Measurements from ENCODE around the gene HS3ST4. TPM values are rescaled to one million over a fixed set of nuclear protein-coding genes. Genes with fewer than 3 reads are reported as not detected.

HS3ST4 gene
- total RNA-seq, 1 donor from 2014 or later = 0.32 TPM

GRCh38 chr16:25896411-25896810 is 204.7 kb downstream of the HS3ST4 start:
- Histone ChIP-seq H3K4me1 (no peaks in the 10 kb centered on the region), H3K4me3 (no peak overlapping the region), H3K27me3 (peaks cover 4% of the 10 kb centered on the region), H3K36me3 (no peaks in the 10 kb centered on the region), H3K27ac (no peak overlapping the region), H3K9me3 (no peaks in the 10 kb centered on the region)
- intact Hi-C loops (cut with DNase I) = no loop called here
- DNase-seq (no peak), ATAC-seq (no peak)
- TF ChIP-seq, protein P1, sequence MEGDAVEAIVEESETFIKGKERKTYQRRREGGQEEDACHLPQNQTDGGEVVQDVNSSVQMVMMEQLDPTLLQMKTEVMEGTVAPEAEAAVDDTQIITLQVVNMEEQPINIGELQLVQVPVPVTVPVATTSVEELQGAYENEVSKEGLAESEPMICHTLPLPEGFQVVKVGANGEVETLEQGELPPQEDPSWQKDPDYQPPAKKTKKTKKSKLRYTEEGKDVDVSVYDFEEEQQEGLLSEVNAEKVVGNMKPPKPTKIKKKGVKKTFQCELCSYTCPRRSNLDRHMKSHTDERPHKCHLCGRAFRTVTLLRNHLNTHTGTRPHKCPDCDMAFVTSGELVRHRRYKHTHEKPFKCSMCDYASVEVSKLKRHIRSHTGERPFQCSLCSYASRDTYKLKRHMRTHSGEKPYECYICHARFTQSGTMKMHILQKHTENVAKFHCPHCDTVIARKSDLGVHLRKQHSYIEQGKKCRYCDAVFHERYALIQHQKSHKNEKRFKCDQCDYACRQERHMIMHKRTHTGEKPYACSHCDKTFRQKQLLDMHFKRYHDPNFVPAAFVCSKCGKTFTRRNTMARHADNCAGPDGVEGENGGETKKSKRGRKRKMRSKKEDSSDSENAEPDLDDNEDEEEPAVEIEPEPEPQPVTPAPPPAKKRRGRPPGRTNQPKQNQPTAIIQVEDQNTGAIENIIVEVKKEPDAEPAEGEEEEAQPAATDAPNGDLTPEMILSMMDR (IDR thresholded peaks at IDR 0.05) = no peak

DNA sequence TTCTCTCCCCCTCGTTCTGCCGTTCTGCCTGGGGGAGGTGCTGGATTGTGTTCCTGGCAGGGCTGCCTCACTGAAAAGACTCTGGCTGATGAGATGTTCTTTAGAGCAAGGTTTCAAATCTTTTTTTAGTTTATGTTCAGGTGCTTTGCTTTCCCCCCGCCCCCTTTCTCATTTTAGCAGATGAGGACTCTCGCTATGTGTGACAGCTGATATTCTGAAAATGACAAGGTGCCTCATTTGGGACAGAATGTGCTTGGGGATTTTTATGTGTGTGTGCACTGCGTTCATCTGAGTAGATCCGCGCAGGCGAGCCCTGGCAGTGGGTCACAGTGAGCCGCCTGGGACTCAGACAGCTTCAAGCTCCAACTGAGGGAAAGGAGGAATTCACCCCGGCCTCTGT is 205.9 kb downstream of the HS3ST4 start:
- no peaks in the 10 kb centered on the region for H3K4me1 ChIP-seq
- intact Hi-C loops (cut with DNase I) = no loop called here
- ATAC-seq = no peak
- no peak overlapping the region for H3K4me3 ChIP-seq
- H3K9me3 ChIP-seq = no peaks in the 10 kb centered on the region
- H3K27me3 ChIP-seq = peaks cover 4% of the 10 kb centered on the region
- no peak for DNase-seq
- TF ChIP-seq, protein P1 (IDR thresholded peaks at IDR 0.05) = no peak
- no peak overlapping the region for H3K27ac ChIP-seq
- no peaks in the 10 kb centered on the region for H3K36me3 ChIP-seq

GRCh38 chr16:25905810-25906209 is 214.1 kb downstream of the HS3ST4 start:
- no peaks in the 10 kb centered on the region for H3K4me1 ChIP-seq

GRCh38 chr16:25910971-25911370 is 219.2 kb downstream of the HS3ST4 start:
- Histone ChIP-seq H3K9me3 (no peaks in the 10 kb centered on the region), H3K27me3 (no peaks in the 10 kb centered on the region), H3K4me1 (no peaks in the 10 kb centered on the region), H3K27ac (no peak overlapping the region), H3K36me3 (no peaks in the 10 kb centered on the region), H3K4me3 (no peak overlapping the region)
- DNase-seq = no peak
- intact Hi-C loops (cut with DNase I) = no loop called here
- no peak for ATAC-seq
- TF ChIP-seq, protein P1 (IDR thresholded peaks at IDR 0.05) = no peak

More at GRCh38 chr16:25905810-25906209, 214.1 kb downstream of the HS3ST4 start:
- Histone ChIP-seq H3K36me3 (no peaks in the 10 kb centered on the region), H3K27me3 (no peaks in the 10 kb centered on the region), H3K9me3 (no peaks in the 10 kb centered on the region), H3K4me3 (no peak overlapping the region), H3K27ac (no peak overlapping the region)
- intact Hi-C loops (cut with DNase I) = no loop called here
- DNase-seq (no peak), ATAC-seq (no peak)
- TF ChIP-seq, protein P1 (IDR thresholded peaks at IDR 0.05) = no peak

DNA sequence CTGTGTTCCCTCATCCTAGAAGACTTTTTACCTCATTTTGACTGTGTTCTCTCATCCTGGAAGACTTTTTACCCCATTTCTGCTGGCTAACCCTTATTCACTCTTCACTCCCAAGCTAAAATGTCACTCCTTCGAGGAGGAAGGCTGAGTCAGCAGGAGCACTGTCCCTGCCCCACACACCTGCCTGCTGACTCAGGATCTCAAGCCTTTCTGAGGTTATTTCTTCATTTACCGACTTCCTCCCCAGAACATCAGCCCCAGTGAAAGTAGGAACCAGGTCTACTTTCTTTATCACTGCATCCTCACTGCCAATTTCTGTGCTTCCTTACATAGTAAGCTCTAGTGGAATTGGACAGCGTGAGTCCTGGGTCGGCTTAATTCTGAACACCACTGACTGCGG is 220.6 kb downstream of the HS3ST4 start:
- no peak for ATAC-seq
- H3K27ac ChIP-seq = no peak overlapping the region
- no peaks in the 10 kb centered on the region for H3K27me3 ChIP-seq
- TF ChIP-seq, protein P1 (IDR thresholded peaks at IDR 0.05) = no peak
- H3K36me3 ChIP-seq = no peaks in the 10 kb centered on the region
- no peak overlapping the region for H3K4me3 ChIP-seq
- no peaks in the 10 kb centered on the region for H3K4me1 ChIP-seq
- DNase-seq = no peak
- H3K9me3 ChIP-seq = no peaks in the 10 kb centered on the region
- intact Hi-C loops (cut with DNase I) = no loop called here

DNA sequence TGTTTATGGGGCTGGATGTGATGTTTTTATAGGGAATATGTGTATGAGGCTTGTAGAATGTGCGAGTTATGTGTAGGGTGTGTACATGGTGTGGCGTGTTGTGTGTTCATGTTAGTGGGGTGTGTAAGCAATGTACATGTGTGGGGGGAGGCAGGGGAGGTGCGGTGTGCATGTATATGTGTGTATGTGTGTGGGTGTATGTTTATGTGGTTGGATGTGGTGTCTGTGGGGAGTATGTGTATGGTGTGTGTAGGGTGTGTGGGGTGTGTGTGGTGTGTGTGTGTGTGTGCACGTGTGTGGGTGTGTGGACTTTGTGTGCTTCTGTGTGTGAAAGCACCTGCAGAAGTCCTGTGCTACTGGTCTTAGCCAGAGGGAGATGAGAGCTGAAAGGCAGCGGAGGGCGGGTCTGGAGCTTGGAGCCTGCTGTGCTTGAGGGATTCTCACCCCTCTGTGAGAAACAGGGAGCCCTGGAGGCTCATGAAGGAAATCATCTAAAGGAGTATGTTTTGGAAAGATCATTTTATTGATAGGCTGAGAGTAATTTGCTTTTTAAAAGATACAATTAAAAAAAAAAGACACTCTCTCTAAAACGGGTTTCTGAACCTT is 222.7 kb downstream of the HS3ST4 start:
- H3K4me1 ChIP-seq = no peaks in the 10 kb centered on the region
- no peak overlapping the region for H3K27ac ChIP-seq
- ATAC-seq (peak; percentile 22), DNase-seq (no peak)
- H3K27me3 ChIP-seq = no peaks in the 10 kb centered on the region
- H3K36me3 ChIP-seq = no peaks in the 10 kb centered on the region
- TF ChIP-seq, protein P1 (IDR thresholded peaks at IDR 0.05) = no peak
- intact Hi-C loops (cut with DNase I) = no loop called here
- no peak overlapping the region for H3K4me3 ChIP-seq
- H3K9me3 ChIP-seq = no peaks in the 10 kb centered on the region
